Measurements from ENCODE around the gene C14orf119. TPM values are rescaled to one million over a fixed set of nuclear protein-coding genes. Genes with fewer than 3 reads are reported as not detected.

The C14orf119 gene
- total RNA-seq, 4 donors from 2014 or later, result 22.3 to 45.0 (median 41.7) TPM

- TF ChIP-seq, protein P1, sequence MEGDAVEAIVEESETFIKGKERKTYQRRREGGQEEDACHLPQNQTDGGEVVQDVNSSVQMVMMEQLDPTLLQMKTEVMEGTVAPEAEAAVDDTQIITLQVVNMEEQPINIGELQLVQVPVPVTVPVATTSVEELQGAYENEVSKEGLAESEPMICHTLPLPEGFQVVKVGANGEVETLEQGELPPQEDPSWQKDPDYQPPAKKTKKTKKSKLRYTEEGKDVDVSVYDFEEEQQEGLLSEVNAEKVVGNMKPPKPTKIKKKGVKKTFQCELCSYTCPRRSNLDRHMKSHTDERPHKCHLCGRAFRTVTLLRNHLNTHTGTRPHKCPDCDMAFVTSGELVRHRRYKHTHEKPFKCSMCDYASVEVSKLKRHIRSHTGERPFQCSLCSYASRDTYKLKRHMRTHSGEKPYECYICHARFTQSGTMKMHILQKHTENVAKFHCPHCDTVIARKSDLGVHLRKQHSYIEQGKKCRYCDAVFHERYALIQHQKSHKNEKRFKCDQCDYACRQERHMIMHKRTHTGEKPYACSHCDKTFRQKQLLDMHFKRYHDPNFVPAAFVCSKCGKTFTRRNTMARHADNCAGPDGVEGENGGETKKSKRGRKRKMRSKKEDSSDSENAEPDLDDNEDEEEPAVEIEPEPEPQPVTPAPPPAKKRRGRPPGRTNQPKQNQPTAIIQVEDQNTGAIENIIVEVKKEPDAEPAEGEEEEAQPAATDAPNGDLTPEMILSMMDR (IDR thresholded peaks at IDR 0.05; ENCODE audit: low read depth), result no peak
Measured at GRCh38 chr14:23145794-23146350, 50.6 kb downstream of the C14orf119 start.

- TF ChIP-seq, protein P1 (IDR thresholded peaks at IDR 0.05; ENCODE audit: low read depth), result no peak
Measured at GRCh38 chr14:23146351-23146910, 51.1 kb downstream of the C14orf119 start.

DNA sequence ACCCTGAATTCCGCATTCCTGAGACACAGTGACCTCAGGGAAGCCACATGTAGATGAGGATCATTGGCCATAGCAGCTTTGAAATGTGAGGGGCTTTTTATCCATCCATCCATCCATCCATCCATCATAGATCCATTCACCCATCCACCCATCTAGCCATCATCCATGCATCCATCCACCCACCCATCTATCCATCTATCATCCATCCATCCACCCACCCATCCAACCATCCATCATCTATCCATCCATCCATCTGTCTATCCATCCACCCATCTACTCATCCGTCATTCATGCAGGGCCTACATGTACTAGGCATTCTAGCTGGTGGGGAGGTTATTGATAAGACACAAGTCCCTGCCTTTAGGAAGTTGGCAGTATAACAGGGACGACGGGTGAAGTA, 51.7 kb downstream of the C14orf119 start:
- TF ChIP-seq, protein P1 (IDR thresholded peaks at IDR 0.05; ENCODE audit: low read depth), result no peak

- TF ChIP-seq, protein P1 (IDR thresholded peaks at IDR 0.05; ENCODE audit: low read depth), result no peak
Measured at GRCh38 chr14:23147676-23148075, 52.4 kb downstream of the C14orf119 start.

- TF ChIP-seq, protein P1 (IDR thresholded peaks at IDR 0.05; ENCODE audit: low read depth), result no peak
Measured at GRCh38 chr14:23148591-23149249, 53.4 kb downstream of the C14orf119 start.

GRCh38 chr14:23149745-23150144, 54.4 kb downstream of the C14orf119 start:
- TF ChIP-seq, protein P1 (IDR thresholded peaks at IDR 0.05; ENCODE audit: low read depth), result no peak

Other genes starting within 250 kb of the C14orf119 start
- 10 to 100 TPM; 38.8 to 87.0 (median 80.8) TPM for gene LRP10, start 223.8 kb upstream of the C14orf119 start, total RNA-seq
- 1 to 10 TPM in 1 of 4 donors, under 1 TPM in 1, not detected in 2; 0.34 to 1.5 TPM for gene REM2, start 212.3 kb upstream of the C14orf119 start, total RNA-seq
- gene RBM23, start 176.4 kb upstream of the C14orf119 start, total RNA-seq, result 100 to 1,000 TPM in 2 of 4 donors, 10 to 100 TPM in 2; 41.7 to 694 (median 368) TPM
- 10 to 100 TPM; 26.5 to 41.6 (median 35.1) TPM for gene PRMT5, start 166.1 kb upstream of the C14orf119 start, total RNA-seq
- 10 to 100 TPM; 27.4 to 72.1 (median 66.7) TPM for gene HAUS4, start 138.4 kb upstream of the C14orf119 start, total RNA-seq
- 1 to 10 TPM; 1.8 to 7.2 (median 4.7) TPM for gene AJUBA, start 113.0 kb upstream of the C14orf119 start, total RNA-seq
- gene C14orf93, start 85.4 kb upstream of the C14orf119 start, total RNA-seq, result 10 to 100 TPM in 3 of 4 donors, 1 to 10 TPM in 1; 6.8 to 13.9 (median 12.3) TPM
- 100 to 1,000 TPM in 2 of 4 donors, 10 to 100 TPM in 2; 81.6 to 131 (median 104) TPM for gene PSMB5, start 60.6 kb upstream of the C14orf119 start, total RNA-seq
- not detected for gene PSMB11, start 53.3 kb upstream of the C14orf119 start, total RNA-seq
- 1 to 10 TPM; 1.5 to 4.1 (median 1.8) TPM for gene CDH24, start 38.0 kb upstream of the C14orf119 start, total RNA-seq
- 100 to 1,000 TPM in 2 of 4 donors, 10 to 100 TPM in 2; 89.6 to 124 (median 109) TPM for gene ACIN1, start 369 bp upstream of the C14orf119 start, total RNA-seq
- not detected for gene CIROP, start 9.5 kb downstream of the C14orf119 start, total RNA-seq
- under 1 TPM in 1 of 4 donors, not detected in 3; 0.68 TPM for gene CEBPE, start 23.8 kb downstream of the C14orf119 start, total RNA-seq
- 10 to 100 TPM; 45.7 to 83.8 (median 61.4) TPM for gene SLC7A8, start 88.2 kb downstream of the C14orf119 start, total RNA-seq
- gene RNF212B, start 142.4 kb downstream of the C14orf119 start, total RNA-seq, result not detected
- 10 to 100 TPM in 1 of 4 donors, 1 to 10 TPM in 3; 5.4 to 11.1 (median 7.4) TPM for gene HOMEZ, start 190.6 kb downstream of the C14orf119 start, total RNA-seq
- 10 to 100 TPM in 2 of 4 donors, 1 to 10 TPM in 2; 7.3 to 12.6 (median 9.3) TPM for gene PPP1R3E, start 207.4 kb downstream of the C14orf119 start, total RNA-seq
- gene BCL2L2, start 211.3 kb downstream of the C14orf119 start, total RNA-seq, result 10 to 100 TPM; 32.1 to 75.9 (median 50.6) TPM
- gene PABPN1, start 226.0 kb downstream of the C14orf119 start, total RNA-seq, result 10 to 100 TPM; 31.8 to 56.1 (median 42.5) TPM